NCI-H526 (cell line): ENCODE measurements around the gene ATAD3B.
"Not testable (repeated sequence)": the region's sequence is repeated elsewhere in the genome, so short reads cannot be mapped to it uniquely, and the experiment has no call there.

Source experiments
- DNase-seq, 2 experiments: peaks; one replicate each; lab custom pipeline; 2025; lab: John Stamatoyannopoulos, UW

ATAD3B gene

DNA sequence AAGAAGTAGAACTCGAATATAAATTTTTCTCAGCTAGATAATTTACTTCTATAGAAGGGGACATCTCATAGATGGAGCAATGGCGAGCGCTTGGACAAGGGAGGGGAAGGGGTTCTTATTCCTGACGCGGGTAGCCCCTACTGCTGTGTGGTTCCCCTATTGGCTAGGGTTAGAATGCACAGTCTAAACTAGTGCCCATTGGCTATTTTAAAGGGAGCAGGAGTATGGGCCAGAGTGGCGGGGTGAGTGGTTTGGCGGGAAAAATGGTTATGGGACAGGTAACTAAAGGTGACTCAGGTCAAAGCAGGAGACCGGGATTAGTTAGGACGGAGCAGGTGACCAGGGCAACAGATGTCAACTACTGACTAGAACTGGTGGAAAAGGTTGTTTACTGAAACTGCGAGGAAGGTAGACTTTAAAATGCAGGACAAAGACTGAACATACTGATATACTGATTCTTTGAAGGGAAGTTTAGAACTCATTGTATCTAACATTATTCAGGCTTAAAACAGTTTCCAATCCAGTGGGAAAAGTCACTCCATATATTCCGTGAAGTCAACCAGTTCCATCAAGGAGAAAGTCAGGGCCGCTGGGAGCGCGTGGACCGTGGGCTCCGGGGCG lies 39.5 kb downstream of the ATAD3B start:
- peak; percentile 68 to 69 for DNase-seq

- DNase-seq: peak; percentile 89 to 98
Measured at GRCh38 chr1:1511533-1512285, 40.1 kb downstream of the ATAD3B start, which contains the start of gene ATAD3A. Gene ATAD3A, plus strand, starts transcription at chr1:1512162. Its CDS starts 107 bp downstream, at chr1:1512269.

DNA sequence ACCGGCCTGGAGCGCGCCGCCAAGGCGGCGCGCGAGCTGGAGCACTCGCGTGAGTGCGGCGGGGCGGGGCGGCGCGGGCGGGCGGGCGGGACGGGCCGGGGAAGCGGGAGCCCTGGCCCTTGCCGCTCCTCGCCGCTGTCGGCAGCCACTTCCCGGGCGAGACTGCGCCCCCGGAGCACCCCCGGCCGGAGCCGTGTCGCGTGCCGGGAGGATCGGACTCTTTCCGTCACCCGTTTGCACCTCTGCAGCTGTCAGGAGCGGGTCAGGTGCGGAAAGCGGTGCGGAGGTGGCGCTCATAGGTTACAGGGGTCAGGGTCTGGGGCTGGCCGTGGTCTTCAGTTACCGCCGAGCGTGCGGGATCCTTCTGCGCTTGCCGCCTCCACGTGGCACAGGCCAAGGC lies 40.9 kb downstream of the ATAD3B start:
- DNase-seq: not testable (repeated sequence)

- DNase-seq: not testable (repeated sequence)
Measured at GRCh38 chr1:1513675-1514074, 42.1 kb downstream of the ATAD3B start.

DNA sequence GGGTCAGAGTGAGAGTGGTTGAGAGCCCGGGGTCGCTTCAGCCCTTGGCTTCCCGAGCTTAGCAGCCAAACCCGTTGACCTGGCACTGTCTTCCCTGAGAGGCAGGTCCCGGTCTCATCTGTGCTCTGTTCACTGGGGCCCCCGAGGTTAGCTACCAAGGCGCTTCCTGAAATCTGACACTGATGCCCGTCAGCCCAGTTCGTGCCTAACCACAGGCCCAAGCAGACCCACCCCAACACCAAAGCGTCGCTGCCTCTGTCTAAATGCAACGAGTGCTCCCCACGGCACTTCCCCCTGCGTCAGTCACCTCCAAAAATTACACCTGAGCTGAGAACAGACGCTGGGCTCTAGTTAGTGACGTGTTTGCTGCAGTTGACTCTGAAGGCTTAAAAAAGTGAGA lies 42.8 kb downstream of the ATAD3B start:
- not testable (repeated sequence) for DNase-seq

GRCh38 chr1:1516923-1517322 lies 45.4 kb downstream of the ATAD3B start:
- DNase-seq: not testable (repeated sequence)

GRCh38 chr1:1517973-1518620 lies 46.5 kb downstream of the ATAD3B start:
- DNase-seq: no peak

- not testable (repeated sequence) for DNase-seq
Measured at GRCh38 chr1:1518621-1519007, 47.0 kb downstream of the ATAD3B start.

DNA sequence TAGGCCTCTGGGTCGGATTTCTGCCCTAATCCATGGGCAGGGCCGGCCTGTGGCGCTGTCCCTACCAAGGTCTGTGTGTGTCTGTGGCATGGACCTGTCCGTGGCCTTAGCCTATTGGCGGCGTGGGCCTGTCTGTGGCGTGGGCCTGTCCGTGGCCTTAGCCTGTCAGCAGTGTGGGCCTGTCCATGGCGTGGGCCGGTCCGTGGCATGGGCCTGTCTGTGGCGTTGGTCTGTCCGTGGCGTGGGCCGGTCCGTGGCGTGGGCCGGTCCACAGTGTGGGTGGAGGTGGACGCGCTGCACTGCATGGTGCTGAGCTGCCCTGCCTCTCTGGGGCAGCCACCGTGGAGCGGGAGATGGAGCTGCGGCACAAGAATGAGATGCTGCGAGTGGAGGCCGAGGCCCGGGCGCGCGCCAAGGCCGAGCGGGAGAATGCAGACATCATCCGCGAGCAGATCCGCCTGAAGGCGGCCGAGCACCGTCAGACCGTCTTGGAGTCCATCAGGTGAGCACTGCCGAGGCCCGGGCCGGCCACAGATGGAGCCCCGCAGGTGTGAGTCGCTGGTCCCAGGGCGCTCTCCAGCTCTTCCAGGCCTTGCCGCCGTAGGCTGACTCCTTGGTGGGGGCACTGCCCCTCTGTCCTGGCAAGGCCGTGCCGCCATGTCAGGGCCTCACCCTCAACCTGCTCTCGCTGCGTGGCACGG lies 48.4 kb downstream of the ATAD3B start:
- not testable (repeated sequence) for DNase-seq

DNA sequence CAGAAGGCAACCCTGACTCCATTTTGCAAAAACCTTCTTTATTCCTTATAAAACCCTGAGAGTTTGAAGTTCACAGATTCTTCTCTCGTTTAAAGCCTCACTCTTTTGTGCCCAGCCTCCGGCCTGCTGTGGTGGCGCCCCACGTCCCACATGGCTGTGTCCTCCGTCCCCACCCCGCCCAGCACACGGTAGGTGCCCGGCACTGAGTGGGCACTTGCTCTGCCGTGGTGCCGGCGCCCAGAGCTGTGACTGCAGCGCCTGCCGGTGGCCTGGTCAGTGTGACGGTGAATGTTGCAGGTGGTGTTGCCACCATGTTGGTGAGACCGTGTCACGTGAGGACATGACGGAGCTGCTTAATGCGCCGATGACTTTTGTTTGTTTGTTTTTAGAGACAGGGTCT lies 49.8 kb downstream of the ATAD3B start:
- DNase-seq: no peak

DNA sequence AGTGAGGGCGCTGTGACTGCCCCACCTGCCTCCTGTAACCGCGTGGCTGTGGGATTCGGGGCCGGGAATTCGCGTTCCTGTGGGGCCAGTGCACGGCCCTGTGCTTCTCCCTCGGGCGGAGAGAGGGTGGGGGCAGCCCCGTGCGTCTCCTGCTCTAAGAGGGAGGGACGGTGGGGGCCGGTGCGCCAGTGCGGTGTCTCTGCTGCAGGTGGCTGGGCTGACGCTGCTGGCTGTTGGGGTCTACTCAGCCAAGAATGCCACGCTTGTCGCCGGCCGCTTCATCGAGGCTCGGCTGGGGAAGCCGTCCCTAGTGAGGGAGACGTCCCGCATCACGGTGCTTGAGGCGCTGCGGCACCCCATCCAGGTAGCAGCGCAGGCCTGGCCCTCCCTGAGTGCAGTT lies 51.0 kb downstream of the ATAD3B start:
- not testable (repeated sequence) for DNase-seq

- not testable (repeated sequence) for DNase-seq
Measured at GRCh38 chr1:1523226-1523625, 51.7 kb downstream of the ATAD3B start.

- peak in 1 of 2 experiments; percentile 34 for DNase-seq
Measured at GRCh38 chr1:1523651-1524050, 52.1 kb downstream of the ATAD3B start.

- not testable (repeated sequence) for DNase-seq
Measured at GRCh38 chr1:1524750-1525383, 53.3 kb downstream of the ATAD3B start.

DNA sequence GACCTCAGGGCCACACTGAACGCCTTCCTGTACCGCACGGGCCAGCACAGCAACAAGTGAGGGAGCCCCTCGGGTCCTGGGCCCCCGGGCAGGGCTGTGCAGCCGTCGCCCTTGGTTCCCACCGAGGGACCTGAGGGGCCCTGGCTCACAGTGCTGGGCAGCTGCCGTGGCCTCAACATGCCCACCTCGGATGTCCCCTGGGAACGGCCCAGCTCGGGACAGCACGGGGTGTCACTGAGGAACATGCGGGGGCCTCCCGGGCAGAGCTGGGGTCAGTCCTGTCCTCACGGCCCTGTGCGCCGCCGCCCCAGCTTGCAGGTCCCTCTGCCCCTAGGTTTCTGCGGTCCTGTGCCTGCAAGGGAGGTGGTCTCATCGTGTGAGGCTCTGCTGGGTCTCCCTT lies 54.9 kb downstream of the ATAD3B start:
- not testable (repeated sequence) for DNase-seq

DNA sequence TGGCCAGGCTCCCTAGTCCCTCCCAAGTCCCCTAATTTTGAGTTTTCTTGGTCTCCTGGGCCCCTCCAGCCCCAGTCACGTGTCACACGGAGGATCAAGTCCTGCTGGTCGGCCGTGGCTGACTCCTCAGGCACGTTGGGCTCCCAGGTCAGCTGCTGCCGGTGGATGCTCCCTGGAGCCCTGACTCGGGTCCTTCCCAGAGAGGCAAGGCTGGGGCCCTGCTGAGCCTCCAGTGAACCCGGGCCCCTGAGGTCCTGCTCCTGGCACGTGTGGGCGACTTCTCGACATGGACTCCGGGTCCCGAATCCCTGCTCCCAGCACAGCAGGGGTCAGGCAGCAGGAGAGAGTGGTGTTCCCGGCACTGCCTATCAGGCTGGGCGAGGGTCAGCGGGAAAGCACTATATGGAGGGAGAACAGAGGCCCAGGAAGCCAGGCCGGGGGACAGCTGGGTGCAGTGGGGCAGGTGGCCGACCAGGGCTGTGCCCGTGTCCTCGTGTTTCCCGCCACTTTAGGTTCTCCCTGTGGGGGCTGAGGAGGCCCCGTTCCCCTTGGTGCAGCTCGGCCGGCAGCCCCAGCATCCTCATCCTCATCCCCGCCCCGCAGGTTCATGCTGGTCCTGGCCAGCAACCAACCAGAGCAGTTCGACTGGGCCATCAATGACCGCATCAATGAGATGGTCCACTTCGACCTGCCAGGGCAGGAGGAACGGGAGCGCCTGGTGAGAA lies 55.7 kb downstream of the ATAD3B start:
- DNase-seq: no peak

DNA sequence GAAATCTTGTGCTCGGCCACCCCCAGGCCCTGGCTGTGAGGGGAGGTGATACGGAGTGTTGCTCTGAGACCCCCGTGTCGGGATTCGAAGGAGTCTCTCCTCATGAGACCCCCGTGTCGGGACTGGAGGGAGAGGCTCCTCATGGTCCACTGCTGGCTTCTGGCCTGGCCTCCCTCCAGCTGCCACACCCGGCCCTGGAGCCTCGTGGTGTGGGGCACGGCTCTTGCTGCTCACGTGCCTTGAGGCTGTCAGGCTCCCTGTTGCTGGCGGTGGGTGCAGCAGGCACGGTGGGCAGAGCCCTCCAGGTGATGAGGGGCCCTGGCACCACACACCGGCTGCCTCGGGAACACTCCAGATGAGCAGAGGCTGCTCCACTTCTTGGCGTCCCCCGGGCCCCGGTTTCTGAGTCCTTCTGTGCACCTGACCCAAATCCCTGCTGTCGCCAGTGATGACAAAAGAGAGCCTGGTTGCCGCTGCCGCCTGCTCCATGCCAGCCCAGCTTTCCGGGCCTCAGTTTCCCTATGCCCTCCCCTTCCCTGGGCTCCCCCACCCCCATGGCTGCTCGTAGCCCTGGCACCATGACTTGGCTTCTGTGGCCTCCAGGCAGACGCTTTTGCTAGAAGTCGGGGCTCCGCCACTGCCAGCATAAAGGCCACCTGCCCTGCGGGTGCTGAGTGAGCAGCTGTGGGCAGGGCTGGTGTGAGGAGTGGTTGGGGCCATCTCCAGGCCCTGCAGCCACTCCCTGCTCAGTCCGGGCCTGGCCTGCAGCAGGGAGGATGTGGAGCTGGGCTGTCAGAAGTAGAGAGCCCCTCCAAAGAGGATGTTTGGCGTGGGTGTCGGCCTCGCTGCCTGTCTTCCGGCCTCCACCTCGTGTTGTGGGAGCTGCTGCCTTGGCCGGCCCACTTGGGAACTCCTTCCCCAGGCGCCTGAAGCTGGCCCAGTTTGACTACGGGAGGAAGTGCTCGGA lies 57.0 kb downstream of the ATAD3B start:
- no peak for DNase-seq

GRCh38 chr1:1529321-1529720 lies 57.8 kb downstream of the ATAD3B start:
- DNase-seq: no peak

DNA sequence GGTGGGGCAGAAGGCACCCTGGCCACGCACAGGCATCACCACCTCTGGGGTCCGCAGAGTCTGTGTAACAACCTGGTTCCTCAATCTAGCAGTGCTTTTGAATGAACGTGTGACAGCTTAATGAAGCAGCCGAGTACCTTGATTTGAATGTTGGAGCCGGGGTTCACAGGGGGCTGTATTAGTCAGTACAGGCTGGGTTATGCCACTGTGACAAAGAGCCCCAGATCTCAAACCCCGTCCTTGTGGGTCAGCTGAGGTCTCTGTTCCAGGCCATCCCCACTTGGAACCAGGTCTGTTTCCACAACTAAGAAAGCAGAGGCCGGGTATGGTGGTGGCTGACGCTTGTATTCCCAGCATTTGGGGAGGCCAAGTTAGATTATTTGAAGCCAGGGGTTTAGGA lies 58.4 kb downstream of the ATAD3B start:
- DNase-seq: no peak

- DNase-seq: no peak
Measured at GRCh38 chr1:1531947-1532346, 60.4 kb downstream of the ATAD3B start.
